ENCODE measurements around the gene SMARCA5.
"Not testable (repeated sequence)": the region's sequence is repeated elsewhere in the genome, so short reads cannot be mapped to it uniquely, and the experiment has no call there.

The SMARCA5 gene

GRCh38 chr4:143514497-143514896, 995 bp downstream of the SMARCA5 start:
- H3K27ac Mint-ChIP-seq = peak overlapping the region; percentile 96
- no peaks in the 10 kb centered on the region for H3K27me3 Mint-ChIP-seq
- no peaks in the 10 kb centered on the region for H3K9me3 Mint-ChIP-seq
- peaks cover 38% of the 10 kb centered on the region for H3K36me3 Mint-ChIP-seq (ENCODE audit: low read depth)
- H3K4me3 Mint-ChIP-seq = peak overlapping the region; percentile 97
- peaks cover 50% of the 10 kb centered on the region for H3K4me1 Mint-ChIP-seq (ENCODE audit: low read depth)

- peaks cover 54% of the 10 kb centered on the region for H3K4me1 Mint-ChIP-seq (ENCODE audit: low read depth)
- H3K9me3 Mint-ChIP-seq = no peaks in the 10 kb centered on the region
- peaks cover 42% of the 10 kb centered on the region for H3K36me3 Mint-ChIP-seq (ENCODE audit: low read depth)
- peak overlapping the region; percentile 96 for H3K27ac Mint-ChIP-seq
- H3K4me3 Mint-ChIP-seq = peak overlapping the region; percentile 97
- H3K27me3 Mint-ChIP-seq = no peaks in the 10 kb centered on the region
Observed at GRCh38 chr4:143514901-143515300, 1.4 kb downstream of the SMARCA5 start.

GRCh38 chr4:143515905-143516304, 2.4 kb downstream of the SMARCA5 start:
- Mint-ChIP-seq H3K36me3 (ENCODE audit: low read depth) (peaks cover 51% of the 10 kb centered on the region), H3K9me3 (no peaks in the 10 kb centered on the region), H3K4me1 (ENCODE audit: low read depth) (peaks cover 60% of the 10 kb centered on the region), H3K27me3 (no peaks in the 10 kb centered on the region), H3K27ac (peak overlapping the region; percentile 85), H3K4me3 (peak overlapping the region; percentile 97)

DNA sequence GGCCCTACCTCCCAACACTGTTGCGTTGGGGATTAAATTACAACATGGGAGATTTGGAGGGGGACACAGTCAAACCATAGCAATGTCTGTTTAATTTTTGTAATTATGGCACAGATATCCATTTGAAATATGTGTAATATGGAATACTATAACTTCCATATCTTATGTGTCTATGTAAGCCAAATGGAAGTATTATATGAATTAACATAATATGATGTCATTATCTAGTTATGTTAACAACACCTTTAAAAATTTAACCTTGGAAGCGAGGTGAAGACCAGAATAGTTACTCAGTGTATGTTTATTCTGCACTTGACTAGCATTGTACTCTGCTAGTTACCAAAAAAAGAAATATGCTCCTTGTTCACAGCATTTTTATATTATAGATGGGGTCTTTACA, 4.3 kb downstream of the SMARCA5 start:
- no peaks in the 10 kb centered on the region for H3K27me3 Mint-ChIP-seq
- H3K4me1 Mint-ChIP-seq (ENCODE audit: low read depth) = peaks cover 67% of the 10 kb centered on the region
- no peaks in the 10 kb centered on the region for H3K9me3 Mint-ChIP-seq
- peaks cover 64% of the 10 kb centered on the region for H3K36me3 Mint-ChIP-seq (ENCODE audit: low read depth)
- peak overlapping the region; percentile 97 for H3K4me3 Mint-ChIP-seq
- no peak overlapping the region for H3K27ac Mint-ChIP-seq

DNA sequence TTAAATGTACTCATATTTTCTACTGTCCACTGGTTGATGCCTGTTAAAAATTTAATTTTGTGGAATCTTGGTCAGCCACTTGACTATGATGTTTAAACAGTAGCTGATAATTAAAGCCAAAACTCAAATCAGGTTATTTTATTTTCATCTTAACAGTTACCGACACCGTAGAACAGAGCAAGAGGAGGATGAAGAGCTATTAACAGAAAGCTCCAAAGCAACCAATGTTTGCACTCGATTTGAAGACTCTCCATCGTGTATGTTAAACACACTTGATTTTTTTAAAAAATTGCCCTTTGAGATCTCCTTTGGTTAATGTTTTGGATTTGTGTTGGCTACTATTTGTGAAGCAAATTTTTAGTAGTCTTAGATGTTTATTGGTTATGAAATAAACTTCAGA, 10.7 kb downstream of the SMARCA5 start:
- no peaks in the 10 kb centered on the region for H3K9me3 Mint-ChIP-seq
- H3K4me1 Mint-ChIP-seq (ENCODE audit: low read depth) = peaks cover 31% of the 10 kb centered on the region
- H3K36me3 Mint-ChIP-seq (ENCODE audit: low read depth) = peaks cover 75% of the 10 kb centered on the region
- H3K4me3 Mint-ChIP-seq = no peak overlapping the region
- no peaks in the 10 kb centered on the region for H3K27me3 Mint-ChIP-seq
- no peak overlapping the region for H3K27ac Mint-ChIP-seq

DNA sequence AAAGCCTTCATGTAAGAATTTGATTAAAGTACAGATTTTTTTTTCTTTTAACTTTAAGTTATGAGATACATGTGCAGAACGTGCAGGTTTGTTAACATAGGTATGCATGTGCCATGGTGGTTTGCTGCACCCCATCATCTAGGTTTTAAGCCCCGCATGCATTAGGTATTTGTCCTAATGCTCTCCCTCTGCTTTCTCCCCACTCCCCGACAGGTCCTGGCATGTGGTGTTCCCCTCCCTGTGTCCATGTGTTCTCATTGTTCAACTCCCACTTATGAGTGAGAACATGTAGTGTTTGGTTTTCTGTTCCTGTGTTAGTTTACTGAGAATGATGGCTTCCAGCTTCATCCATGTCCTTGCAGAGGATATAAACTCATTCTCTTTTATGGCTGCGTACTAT, 14.5 kb downstream of the SMARCA5 start:
- not testable (repeated sequence) for H3K27ac Mint-ChIP-seq, H3K9me3 Mint-ChIP-seq, H3K4me3 Mint-ChIP-seq, H3K27me3 Mint-ChIP-seq
- H3K36me3 Mint-ChIP-seq (ENCODE audit: low read depth) = peaks cover 79% of the 10 kb centered on the region
- peaks cover 13% of the 10 kb centered on the region for H3K4me1 Mint-ChIP-seq (ENCODE audit: low read depth)

GRCh38 chr4:143531380-143531779, 17.9 kb downstream of the SMARCA5 start:
- Mint-ChIP-seq H3K4me1 (ENCODE audit: low read depth) (peaks cover 9% of the 10 kb centered on the region), H3K27ac (no peak overlapping the region), H3K4me3 (no peak overlapping the region), H3K9me3 (no peaks in the 10 kb centered on the region), H3K27me3 (no peaks in the 10 kb centered on the region), H3K36me3 (ENCODE audit: low read depth) (peaks cover 81% of the 10 kb centered on the region)

DNA sequence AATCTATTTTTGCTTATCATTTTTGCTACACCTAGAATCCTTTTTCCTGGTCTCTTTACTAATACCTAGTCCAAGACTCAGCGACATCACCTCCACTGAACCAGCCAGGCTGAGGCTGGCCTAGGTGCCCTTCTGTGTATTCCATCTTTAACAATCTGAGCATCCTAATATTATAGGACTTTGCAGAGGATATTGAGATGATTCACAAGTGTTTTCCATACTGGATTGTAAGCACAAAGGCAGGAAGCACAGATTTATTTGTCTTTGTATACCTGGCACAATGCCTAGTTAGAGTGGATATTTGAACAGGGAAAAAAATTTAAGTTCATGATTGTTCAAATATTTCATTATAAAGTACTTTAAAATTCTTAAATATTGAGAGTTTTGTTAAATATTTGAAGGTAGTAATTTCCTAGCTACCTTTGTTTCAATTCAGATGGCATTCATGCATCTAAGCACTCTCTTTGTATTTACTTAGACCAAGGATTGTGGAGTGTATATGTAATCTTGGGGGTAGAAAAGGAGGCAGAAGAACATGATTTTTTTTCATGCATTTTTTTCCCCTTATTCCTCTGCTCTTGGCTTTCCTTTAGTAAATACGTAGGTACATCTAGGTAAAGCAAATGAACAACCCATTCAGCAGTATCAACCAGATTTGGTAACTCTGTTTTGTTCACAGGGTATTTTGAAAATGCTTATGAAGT, 18.4 kb downstream of the SMARCA5 start:
- H3K4me3 Mint-ChIP-seq = no peak overlapping the region
- H3K27me3 Mint-ChIP-seq = no peaks in the 10 kb centered on the region
- H3K27ac Mint-ChIP-seq = no peak overlapping the region
- peaks cover 82% of the 10 kb centered on the region for H3K36me3 Mint-ChIP-seq (ENCODE audit: low read depth)
- H3K9me3 Mint-ChIP-seq = no peaks in the 10 kb centered on the region
- H3K4me1 Mint-ChIP-seq (ENCODE audit: low read depth) = peaks cover 9% of the 10 kb centered on the region

- Mint-ChIP-seq H3K4me3 (no peak overlapping the region), H3K36me3 (ENCODE audit: low read depth) (peaks cover 89% of the 10 kb centered on the region), H3K27ac (peak overlapping the region; percentile 61), H3K9me3 (peaks cover 5% of the 10 kb centered on the region), H3K4me1 (ENCODE audit: low read depth) (peaks cover 22% of the 10 kb centered on the region), H3K27me3 (no peaks in the 10 kb centered on the region)
Observed at GRCh38 chr4:143538979-143539669, 25.6 kb downstream of the SMARCA5 start.

GRCh38 chr4:143539670-143540023, 26.1 kb downstream of the SMARCA5 start:
- H3K4me1 Mint-ChIP-seq (ENCODE audit: low read depth) = peaks cover 22% of the 10 kb centered on the region
- no peak overlapping the region for H3K27ac Mint-ChIP-seq
- peaks cover 89% of the 10 kb centered on the region for H3K36me3 Mint-ChIP-seq (ENCODE audit: low read depth)
- H3K9me3 Mint-ChIP-seq = peaks cover 5% of the 10 kb centered on the region
- H3K27me3 Mint-ChIP-seq = no peaks in the 10 kb centered on the region
- no peak overlapping the region for H3K4me3 Mint-ChIP-seq

DNA sequence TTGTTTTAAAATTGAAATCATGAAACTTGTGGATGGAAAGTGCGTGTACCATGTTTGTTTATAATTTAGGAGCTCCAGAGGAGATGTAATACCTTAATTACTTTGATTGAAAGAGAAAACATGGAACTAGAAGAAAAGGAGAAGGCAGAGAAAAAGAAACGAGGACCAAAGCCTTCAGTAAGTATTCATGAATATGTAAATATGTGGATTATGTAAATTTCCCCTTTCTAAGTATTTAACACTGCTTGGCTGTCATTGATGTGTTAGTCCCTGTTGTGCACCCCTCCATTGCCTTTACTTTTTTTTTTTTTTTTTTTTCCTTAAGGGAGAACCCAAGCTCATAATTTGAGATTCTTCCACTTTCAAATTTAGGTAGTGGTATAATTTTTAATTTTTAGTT, 36.4 kb downstream of the SMARCA5 start:
- H3K27ac Mint-ChIP-seq = no peak overlapping the region
- H3K36me3 Mint-ChIP-seq (ENCODE audit: low read depth) = peaks cover 72% of the 10 kb centered on the region
- H3K4me1 Mint-ChIP-seq (ENCODE audit: low read depth) = peaks cover 7% of the 10 kb centered on the region

GRCh38 chr4:143554728-143555597, 41.5 kb downstream of the SMARCA5 start:
- H3K4me1 Mint-ChIP-seq (ENCODE audit: low read depth) = peaks cover 27% of the 10 kb centered on the region
- H3K27me3 Mint-ChIP-seq = no peaks in the 10 kb centered on the region
- peaks cover 48% of the 10 kb centered on the region for H3K36me3 Mint-ChIP-seq (ENCODE audit: low read depth)
- H3K4me3 Mint-ChIP-seq = no peak overlapping the region
- no peak overlapping the region for H3K27ac Mint-ChIP-seq
- H3K9me3 Mint-ChIP-seq = no peaks in the 10 kb centered on the region

More for the DNA sequence above, 36.4 kb downstream of the SMARCA5 start:
- Mint-ChIP-seq H3K27me3 (no peaks in the 10 kb centered on the region), H3K4me3 (no peak overlapping the region), H3K9me3 (no peaks in the 10 kb centered on the region)

- Mint-ChIP-seq H3K27me3 (no peaks in the 10 kb centered on the region), H3K4me3 (no peak overlapping the region), H3K27ac (no peak overlapping the region), H3K4me1 (ENCODE audit: low read depth) (peaks cover 34% of the 10 kb centered on the region), H3K36me3 (ENCODE audit: low read depth) (peaks cover 42% of the 10 kb centered on the region), H3K9me3 (no peaks in the 10 kb centered on the region)
Observed at GRCh38 chr4:143555676-143556075, 42.2 kb downstream of the SMARCA5 start.

GRCh38 chr4:143558286-143558685, 44.8 kb downstream of the SMARCA5 start:
- H3K36me3 Mint-ChIP-seq (ENCODE audit: low read depth) = peaks cover 19% of the 10 kb centered on the region
- peaks cover 4% of the 10 kb centered on the region for H3K9me3 Mint-ChIP-seq
- no peak overlapping the region for H3K4me3 Mint-ChIP-seq
- peak overlapping the region; percentile 31 for H3K27ac Mint-ChIP-seq
- H3K4me1 Mint-ChIP-seq (ENCODE audit: low read depth) = peaks cover 40% of the 10 kb centered on the region
- no peaks in the 10 kb centered on the region for H3K27me3 Mint-ChIP-seq

Data from stimulated activated naive CD8-positive, alpha-beta T cell treated with anti-CD3 and anti-CD28 coated beads, Interleukin-15, Interleukin-2, amounts not matched to agents 100 ng/mL and 50 ng/mL, for 24 hours (primary cell).